PFSK-1 (cell line): ENCODE results near the gene UBE2Z.

Source experiments
- FOXP2 ChIP-seq: optimal IDR thresholded peaks from 2 replicates; pipeline ENCODE3; 2011; ENCODE audit warnings: borderline replicate concordance, control low read depth, inconsistent platforms; ENCODE audit not compliant: insufficient read depth; ENCODE audit errors: extremely low read length, extremely low read depth
- POLR2AphosphoS5 ChIP-seq: IDR thresholded peaks from 2 replicates; pipeline ENCODE4 v1.6.1; 2012; ENCODE audit warnings: low read depth, mild to moderate bottlenecking, control low read depth, low read length, moderate library complexity
- REST ChIP-seq, 2 experiments: IDR thresholded peaks; 2 replicates each; pipeline versions ENCODE4 v1.6.1 to v1.8.0; 2011 to 2012; ENCODE audit warnings: low read depth in 2 of 2, low read length in 2 of 2, control low read depth in 1 of 2, inconsistent platforms in 1 of 2, mild to moderate bottlenecking in 1 of 2, moderate library complexity in 1 of 2; ENCODE audit not compliant: insufficient read depth in 1 of 2
- SIN3A ChIP-seq: IDR thresholded peaks from 2 replicates; pipeline ENCODE4 v1.6.1; 2012; ENCODE audit warnings: mild to moderate bottlenecking, low read length, moderate library complexity, borderline replicate concordance; ENCODE audit not compliant: insufficient read depth
- TAF1 ChIP-seq: IDR thresholded peaks from 2 replicates; pipeline ENCODE4 v1.6.1; 2012; ENCODE audit warnings: low read length, control low read depth, borderline replicate concordance; ENCODE audit not compliant: insufficient read depth

The UBE2Z gene

GRCh38 chr17:48903401-48903800 is 4.8 kb upstream of the UBE2Z start:
- TF ChIP-seq REST (IDR thresholded peaks at IDR 0.05; ENCODE audit: insufficient read depth in 1 of 2, low read depth in 2 of 2, low read length in 2 of 2) (no peak), FOXP2 (no peak), TAF1 (no peak), SIN3A (no peak), POLR2AphosphoS5 (no peak)

- TF ChIP-seq POLR2AphosphoS5 (no peak), FOXP2 (no peak), SIN3A (no peak), REST (IDR thresholded peaks at IDR 0.05; ENCODE audit: insufficient read depth in 1 of 2, low read depth in 2 of 2, low read length in 2 of 2) (no peak), TAF1 (no peak)
Measured at GRCh38 chr17:48904428-48904827, 3.8 kb upstream of the UBE2Z start.

- no peak for TF ChIP-seq SIN3A
- TF ChIP-seq TAF1 = no peak
- TF ChIP-seq POLR2AphosphoS5 = no peak
- no peak for TF ChIP-seq FOXP2
- TF ChIP-seq REST (IDR thresholded peaks at IDR 0.05; ENCODE audit: insufficient read depth in 1 of 2, low read depth in 2 of 2, low read length in 2 of 2) = no peak
Measured at GRCh38 chr17:48905987-48906515, 2.2 kb upstream of the UBE2Z start.

GRCh38 chr17:48907713-48908046 is 527 bp upstream of the UBE2Z start:
- no peak for TF ChIP-seq FOXP2
- no peak for TF ChIP-seq TAF1
- no peak for TF ChIP-seq POLR2AphosphoS5
- TF ChIP-seq REST (IDR thresholded peaks at IDR 0.05; ENCODE audit: insufficient read depth in 1 of 2, low read depth in 2 of 2, low read length in 2 of 2) = no peak
- no peak for TF ChIP-seq SIN3A
